ENCODE data around the gene RPAIN. TPM values are rescaled to one million over a fixed set of nuclear protein-coding genes. Genes with fewer than 3 reads are reported as not detected.
"Not testable (repeated sequence)": the region's sequence is repeated elsewhere in the genome, so short reads cannot be mapped to it uniquely, and the experiment has no call there.

The RPAIN gene
- total and polyA plus RNA-seq, 8 donors, result 8.1 to 81.1 (median 43.1) TPM

GRCh38 chr17:5434984-5435383, 15.0 kb downstream of the RPAIN start:
- Histone ChIP-seq H3K9me3 (no peaks in the 10 kb centered on the region), H3K36me3 (peaks cover 28 to 78% (median 76%) of the 10 kb centered on the region in 4 donors), H3K4me3 (no peak overlapping the region), H3K4me1 (peaks cover 16 to 44% (median 32%) of the 10 kb centered on the region in 4 donors), H3K27ac (no peak overlapping the region), H3K27me3 (no peaks in the 10 kb centered on the region)
- DNase-seq, result no peak
- 86 to 97% (median 89%) methylated on average over 2 of the region's 2 CpGs for WGBS, 5 donors
- TF ChIP-seq POLR2A (IDR thresholded peaks at IDR 0.05) (no peak), POLR2AphosphoS5 (IDR thresholded peaks at IDR 0.05) (no peak), EP300 (IDR thresholded peaks at IDR 0.05) (no peak)
- TF ChIP-seq, protein P1, sequence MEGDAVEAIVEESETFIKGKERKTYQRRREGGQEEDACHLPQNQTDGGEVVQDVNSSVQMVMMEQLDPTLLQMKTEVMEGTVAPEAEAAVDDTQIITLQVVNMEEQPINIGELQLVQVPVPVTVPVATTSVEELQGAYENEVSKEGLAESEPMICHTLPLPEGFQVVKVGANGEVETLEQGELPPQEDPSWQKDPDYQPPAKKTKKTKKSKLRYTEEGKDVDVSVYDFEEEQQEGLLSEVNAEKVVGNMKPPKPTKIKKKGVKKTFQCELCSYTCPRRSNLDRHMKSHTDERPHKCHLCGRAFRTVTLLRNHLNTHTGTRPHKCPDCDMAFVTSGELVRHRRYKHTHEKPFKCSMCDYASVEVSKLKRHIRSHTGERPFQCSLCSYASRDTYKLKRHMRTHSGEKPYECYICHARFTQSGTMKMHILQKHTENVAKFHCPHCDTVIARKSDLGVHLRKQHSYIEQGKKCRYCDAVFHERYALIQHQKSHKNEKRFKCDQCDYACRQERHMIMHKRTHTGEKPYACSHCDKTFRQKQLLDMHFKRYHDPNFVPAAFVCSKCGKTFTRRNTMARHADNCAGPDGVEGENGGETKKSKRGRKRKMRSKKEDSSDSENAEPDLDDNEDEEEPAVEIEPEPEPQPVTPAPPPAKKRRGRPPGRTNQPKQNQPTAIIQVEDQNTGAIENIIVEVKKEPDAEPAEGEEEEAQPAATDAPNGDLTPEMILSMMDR (IDR thresholded peaks at IDR 0.05), result no peak
- intact Hi-C loops (cut with DNase I; ENCODE audit: low total_unique reads), result no loop called here

DNA sequence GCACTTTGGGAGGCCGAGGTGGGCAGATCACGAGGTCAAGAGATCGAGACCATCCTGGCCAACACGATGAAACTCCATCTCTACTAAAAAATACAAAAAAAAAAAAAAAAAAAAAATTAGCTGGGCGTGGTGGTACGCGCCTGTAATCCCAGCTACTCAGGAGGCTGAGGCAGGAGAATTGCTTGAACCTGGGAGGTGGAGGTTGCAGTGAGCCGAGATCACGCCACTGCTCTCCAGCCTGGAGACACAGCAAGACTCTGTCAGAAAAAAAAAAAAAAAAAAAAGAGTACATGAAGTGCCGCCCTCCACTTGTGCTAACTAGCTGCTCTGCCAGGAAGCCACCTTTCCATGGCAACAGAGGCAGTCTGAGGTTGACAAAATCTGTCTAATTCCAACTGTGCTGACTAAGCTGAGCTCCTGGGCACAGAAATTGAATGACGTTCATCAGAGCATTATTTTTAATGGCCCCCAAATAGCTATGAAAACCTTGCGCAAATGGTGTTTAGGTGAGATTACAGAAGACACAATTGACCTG, 15.9 kb downstream of the RPAIN start:
- intact Hi-C loops (cut with DNase I; ENCODE audit: low total_unique reads); DNase-seq; H3K27ac ChIP-seq; H3K9me3 ChIP-seq; H3K27me3 ChIP-seq; H3K4me3 ChIP-seq: not testable (repeated sequence)
- Histone ChIP-seq H3K36me3 (peaks cover 28 to 70% (median 67%) of the 10 kb centered on the region in 4 donors), H3K4me1 (peaks cover 16 to 44% (median 30%) of the 10 kb centered on the region in 4 donors)
- WGBS, 5 donors, result 88 to 91% (median 90%) methylated on average over 9 to 12 of the region's 12 CpGs

DNA sequence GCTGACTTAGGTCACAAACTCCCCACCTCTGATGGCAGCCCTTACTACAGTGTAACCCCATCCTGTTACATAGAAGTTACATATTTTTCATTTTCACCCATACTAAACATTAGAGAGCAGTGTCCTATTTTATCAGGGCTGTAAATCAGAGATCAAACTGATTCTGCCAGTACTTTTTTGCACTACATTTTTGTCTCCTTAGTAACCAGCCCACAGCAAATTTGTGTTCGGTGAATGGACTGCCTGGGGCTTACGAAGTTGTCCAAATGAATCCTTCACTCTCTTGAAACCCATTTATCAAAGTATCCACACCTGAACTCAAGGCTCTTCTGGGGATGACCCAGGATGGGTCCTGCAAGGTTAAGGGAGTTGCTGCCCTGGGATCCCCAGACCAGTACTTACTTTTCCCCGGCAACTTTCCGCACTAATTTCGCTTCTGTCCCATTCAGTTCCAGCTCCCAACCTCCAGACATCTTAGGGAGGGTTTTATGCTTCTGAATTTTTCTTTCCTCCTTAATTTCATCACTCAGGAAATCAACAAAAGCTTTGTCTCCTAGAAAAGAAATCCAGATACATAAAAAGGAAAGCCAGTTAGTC, 17.8 kb downstream of the RPAIN start:
- no peak for DNase-seq
- H3K36me3 ChIP-seq, result peaks cover 21 to 62% (median 55%) of the 10 kb centered on the region in 4 donors
- H3K4me3 ChIP-seq, result peak overlapping the region; percentile 89 to 98 (median 93)
- peak overlapping the region in 4 of 5 donors; percentile 78 to 91 (median 84) for H3K27ac ChIP-seq
- H3K9me3 ChIP-seq, result no peaks in the 10 kb centered on the region
- no peaks in the 10 kb centered on the region for H3K27me3 ChIP-seq
- TF ChIP-seq EP300 (IDR thresholded peaks at IDR 0.05), result no peak
- TF ChIP-seq POLR2A (IDR thresholded peaks at IDR 0.05), result no peak
- TF ChIP-seq, protein P1 (IDR thresholded peaks at IDR 0.05), result no peak
- TF ChIP-seq POLR2AphosphoS5 (IDR thresholded peaks at IDR 0.05), result no peak
- 38 to 53% (median 41%) methylated on average over 5 of the region's 5 CpGs for WGBS, 5 donors
- peaks cover 16 to 44% (median 30%) of the 10 kb centered on the region in 4 donors for H3K4me1 ChIP-seq
- intact Hi-C loops (cut with DNase I; ENCODE audit: low total_unique reads), result no loop called here

- DNase-seq, result peak; percentile 94 to 98
- Histone ChIP-seq H3K36me3 (peaks cover 26 to 62% (median 55%) of the 10 kb centered on the region in 4 donors), H3K4me1 (peaks cover 16 to 44% (median 28%) of the 10 kb centered on the region in 4 donors), H3K9me3 (no peaks in the 10 kb centered on the region), H3K4me3 (peak within 1 kb of the TSS; percentile 89 to 98 (median 93)), H3K27me3 (no peaks in the 10 kb centered on the region), H3K27ac (peak within 1 kb of the TSS; percentile 78 to 91 (median 84))
- intact Hi-C loops (cut with DNase I; ENCODE audit: low total_unique reads), result no loop called here
- WGBS, 5 donors, result 0 to 1% (median 0%) methylated on average over 30 to 75 of the region's 75 CpGs
- TF ChIP-seq EP300 (IDR thresholded peaks at IDR 0.05) (no peak), POLR2AphosphoS5 (IDR thresholded peaks at IDR 0.05) (peak; percentile 64 to 92 (median 68))
- TF ChIP-seq, protein P1 (IDR thresholded peaks at IDR 0.05), result peak in 5 of 7 experiments; percentile 96 to 99 (median 99)
Measured at GRCh38 chr17:5438716-5439445, 18.9 kb downstream of the RPAIN start, which contains the start of gene C1QBP. Gene C1QBP, minus strand, starts transcription at chr17:5439155. Its CDS starts 82 bp downstream, at chr17:5439073.
